Stimulated activated CD8-positive, alpha-beta memory T cell treated with anti-CD3 and anti-CD28 coated beads, Interleukin-12 subunit alpha, Interleukin-12 subunit beta, amount 100 ng/mL, for 24 hours (primary cell): ENCODE results near the gene LRRC28.

Experiments used
- DNase-seq: peaks from one replicate; pipeline ENCODE4 v3.0.0-alpha.2; 2020; ENCODE audit errors: extremely low read depth

Gene LRRC28

GRCh38 chr15:99305761-99306505, 54.7 kb downstream of the LRRC28 start:
- DNase-seq = no peak

DNA sequence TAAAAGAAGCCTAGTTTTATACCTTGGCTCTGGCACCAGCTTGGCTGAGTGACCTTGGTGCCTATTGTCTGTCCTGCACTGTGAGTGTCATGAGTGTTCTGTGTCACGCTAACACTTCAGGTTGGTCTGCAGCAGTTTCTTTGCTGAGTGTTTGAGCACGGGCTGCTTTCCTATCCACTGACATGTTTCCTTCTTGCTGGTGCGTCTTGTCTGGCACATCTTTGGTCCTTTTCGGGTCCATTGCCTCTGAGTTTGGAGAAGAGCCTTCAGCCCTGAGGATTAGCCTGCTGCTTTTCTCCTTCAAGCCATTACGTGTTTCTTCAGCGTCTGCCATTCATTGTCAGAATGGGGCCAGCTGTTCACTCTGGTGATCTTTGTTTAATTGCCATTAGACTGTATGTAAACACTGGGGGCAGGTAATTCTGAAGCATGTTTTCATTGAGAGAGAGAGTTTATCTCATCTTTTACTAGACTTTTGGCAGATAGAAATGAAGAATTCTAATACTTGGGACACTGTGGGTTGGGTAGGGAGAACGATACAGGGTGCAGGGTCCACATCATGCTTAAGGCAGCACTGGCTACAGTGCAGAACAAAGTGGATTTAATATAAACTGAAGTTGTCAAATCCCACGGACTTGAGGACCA, 55.5 kb downstream of the LRRC28 start:
- DNase-seq = no peak

DNA sequence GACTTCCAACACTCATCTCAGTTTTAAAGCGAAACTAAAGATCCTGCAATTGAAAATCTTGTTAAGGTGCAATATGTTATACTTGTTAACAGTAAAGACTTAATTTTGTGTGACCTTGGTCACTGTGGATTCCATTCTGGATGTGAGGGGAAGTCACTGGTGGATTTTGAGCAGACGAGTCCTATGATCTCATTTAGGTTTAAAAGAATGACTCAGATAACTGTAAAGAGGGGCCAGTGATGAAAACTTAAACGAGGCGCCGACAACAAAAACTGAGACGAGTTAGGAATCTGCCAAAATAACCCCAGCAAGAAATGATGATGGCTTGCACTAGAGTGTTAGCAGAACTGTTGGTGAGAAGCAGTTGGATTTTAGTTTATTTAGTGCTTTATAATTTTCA, 56.5 kb downstream of the LRRC28 start:
- DNase-seq = no peak

- DNase-seq = no peak
These were observed 59.5 kb downstream of the LRRC28 start for GRCh38 chr15:99310745-99311144.

GRCh38 chr15:99312228-99312627, 60.9 kb downstream of the LRRC28 start:
- DNase-seq = no peak

GRCh38 chr15:99312794-99313193, 61.5 kb downstream of the LRRC28 start:
- DNase-seq = no peak

DNA sequence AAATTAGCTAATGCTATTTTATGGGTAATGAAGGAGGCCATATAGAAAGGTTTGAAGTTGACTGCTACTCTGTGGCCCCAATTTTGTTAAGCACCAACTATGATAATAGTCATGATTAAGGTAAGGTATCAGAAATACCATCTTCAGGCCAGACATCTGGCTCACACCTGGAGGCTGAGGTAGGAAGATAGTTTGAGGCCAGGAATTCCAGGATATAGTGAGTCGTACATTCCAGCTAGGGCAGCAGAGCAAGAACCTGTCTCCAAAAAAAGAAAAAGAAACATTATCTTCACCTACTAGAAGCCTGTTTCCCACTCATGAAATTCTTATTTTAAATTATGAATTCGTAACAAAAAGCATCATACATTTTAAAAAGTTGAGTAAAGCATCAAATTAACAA, 64.4 kb downstream of the LRRC28 start:
- no peak for DNase-seq

DNA sequence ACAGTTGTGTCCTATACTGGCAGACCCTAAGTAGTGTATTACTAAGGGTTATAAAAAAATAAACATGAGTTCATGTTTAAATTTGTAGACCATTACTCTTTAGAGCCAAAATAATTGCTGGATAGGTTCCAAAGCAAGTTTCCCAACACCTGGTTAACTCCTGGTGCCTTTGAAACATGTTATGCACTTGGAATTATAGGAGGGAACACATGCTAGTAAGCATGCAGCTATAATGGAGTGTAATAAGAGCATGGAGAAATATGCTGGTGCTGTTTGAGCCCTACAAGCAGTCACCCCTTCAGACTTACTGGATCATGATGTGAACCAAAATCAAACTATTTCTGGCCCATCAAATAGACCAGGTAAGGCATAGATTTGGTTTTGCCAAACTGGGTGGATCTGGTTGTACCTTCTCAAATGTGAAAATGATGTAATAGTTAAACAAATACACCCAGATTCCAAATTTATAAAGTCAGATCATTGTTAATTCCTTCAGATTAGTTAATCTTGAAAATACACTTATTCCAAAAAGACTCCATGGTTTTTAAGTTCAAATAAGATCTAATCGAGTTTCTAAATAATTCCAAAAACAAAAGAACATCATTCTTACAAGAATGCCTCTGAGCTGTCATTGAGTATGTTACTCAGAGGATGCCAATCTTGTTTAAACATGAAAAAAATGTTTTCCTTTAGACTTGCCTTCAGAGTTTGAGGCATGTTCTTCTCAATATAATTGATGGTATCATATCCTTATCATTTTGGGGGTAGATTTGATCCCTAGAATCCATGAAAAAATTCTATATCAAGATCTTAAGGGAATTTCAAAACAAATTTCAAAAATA, 69.3 kb downstream of the LRRC28 start:
- no peak for DNase-seq

- no peak for DNase-seq
These were observed 70.2 kb downstream of the LRRC28 start for GRCh38 chr15:99321468-99321867.

- DNase-seq = no peak
These were observed 71.5 kb downstream of the LRRC28 start for GRCh38 chr15:99322643-99323405.

GRCh38 chr15:99324082-99324620, 72.9 kb downstream of the LRRC28 start:
- no peak for DNase-seq

GRCh38 chr15:99324700-99325099, 73.4 kb downstream of the LRRC28 start:
- no peak for DNase-seq

DNA sequence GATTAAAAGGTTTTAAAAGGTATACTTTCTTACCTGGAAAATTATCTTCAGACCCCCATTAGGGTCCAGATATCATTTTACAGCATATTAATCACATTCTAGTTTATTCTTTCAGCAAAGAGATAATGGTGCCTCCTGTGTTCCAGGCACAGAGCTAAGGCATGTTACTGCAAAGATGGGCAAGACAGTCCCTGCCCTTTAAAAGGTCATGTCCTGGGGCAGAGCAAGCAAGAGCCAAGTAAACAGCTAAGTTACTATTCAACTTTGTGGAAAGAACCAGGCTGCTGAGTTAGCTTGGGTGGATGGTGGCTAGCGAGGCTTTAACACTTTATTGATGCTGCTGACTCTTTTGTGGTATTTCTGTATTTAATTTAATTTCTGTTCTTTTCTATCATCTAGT, 75.0 kb downstream of the LRRC28 start:
- no peak for DNase-seq

GRCh38 chr15:99328106-99329072, 77.1 kb downstream of the LRRC28 start:
- DNase-seq = no peak

DNA sequence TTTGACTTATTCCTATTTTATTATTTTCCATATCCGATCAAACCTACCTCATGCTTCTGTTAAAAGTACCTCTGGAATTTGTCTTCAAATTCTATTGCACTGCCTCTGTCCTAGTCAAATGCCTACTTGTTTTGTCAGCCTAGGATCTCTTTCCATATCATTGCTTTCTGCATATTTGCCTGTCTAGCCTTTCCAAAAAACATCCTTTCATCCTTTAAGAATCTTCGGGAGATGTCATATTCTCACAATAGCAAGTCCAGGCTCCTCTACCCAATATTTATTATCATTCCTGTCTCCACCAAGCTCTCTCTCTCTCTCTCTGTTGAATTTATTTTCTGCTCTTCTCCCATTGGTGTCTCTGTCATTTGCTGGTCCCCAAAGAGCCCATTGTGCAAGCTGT, 80.1 kb downstream of the LRRC28 start:
- DNase-seq = no peak

- no peak for DNase-seq
These were observed 82.1 kb downstream of the LRRC28 start for GRCh38 chr15:99333413-99333812.

DNA sequence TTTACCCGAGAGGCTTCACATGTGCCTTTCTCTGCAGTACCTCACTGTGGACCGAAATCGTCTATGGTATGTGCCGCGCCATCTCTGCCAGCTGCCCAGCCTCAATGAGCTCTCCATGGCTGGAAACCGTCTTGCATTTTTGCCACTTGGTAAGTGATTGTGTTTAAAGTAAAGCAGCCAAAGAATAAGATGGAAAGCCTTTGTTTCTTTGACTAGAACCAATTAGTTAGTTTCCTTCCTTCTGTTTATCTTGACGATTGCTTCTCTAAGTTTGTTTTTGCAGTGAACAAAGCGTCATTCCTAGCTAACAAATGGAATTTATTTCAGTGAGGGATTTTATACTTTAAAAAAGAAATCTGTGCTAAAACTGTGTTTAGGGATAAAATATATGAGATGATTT, 82.7 kb downstream of the LRRC28 start:
- DNase-seq = no peak

DNA sequence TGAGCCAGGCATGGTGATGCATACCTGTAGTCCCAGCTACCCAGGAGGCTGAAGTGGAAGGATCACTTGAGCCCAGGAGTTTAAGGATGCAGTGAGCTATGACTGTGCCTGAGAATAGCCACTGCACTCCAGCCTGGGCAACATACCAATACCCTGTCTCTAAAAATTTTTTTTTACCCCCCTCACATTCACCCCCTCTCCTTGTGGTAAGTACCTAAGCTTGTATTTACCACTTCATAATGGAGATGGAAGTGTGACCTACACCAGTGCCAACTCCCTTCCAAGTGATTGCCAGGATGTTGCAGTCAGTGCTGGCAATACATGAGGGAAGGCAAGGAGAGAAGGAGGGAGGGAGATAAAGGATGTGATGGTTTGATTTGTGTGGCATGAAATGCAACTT, 84.2 kb downstream of the LRRC28 start:
- no peak for DNase-seq

- no peak for DNase-seq
These were observed 85.5 kb downstream of the LRRC28 start for GRCh38 chr15:99336794-99337193.

DNA sequence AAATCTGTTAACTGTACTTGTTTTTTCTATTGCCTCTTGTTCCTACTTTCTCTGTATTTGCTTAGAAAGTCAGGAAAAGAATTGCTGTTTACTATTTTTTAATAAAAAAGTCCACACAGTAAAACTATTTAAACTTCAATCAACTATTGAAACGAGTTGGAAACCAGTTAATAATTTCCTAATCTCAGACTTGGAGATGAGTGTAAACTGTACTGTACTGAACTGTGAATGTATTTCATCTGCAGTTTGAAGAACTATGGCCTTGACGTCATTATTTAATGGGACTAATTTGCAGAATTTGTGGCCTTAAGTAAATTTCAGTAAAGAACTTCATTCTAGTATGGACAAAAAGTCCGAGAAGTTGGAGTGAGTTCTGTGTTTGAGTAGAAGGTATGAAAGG, 89.1 kb downstream of the LRRC28 start:
- DNase-seq = no peak

- no peak for DNase-seq
These were observed 90.5 kb downstream of the LRRC28 start for GRCh38 chr15:99341786-99342185.
